Osteocyte (in vitro differentiated cells): ENCODE measurements around the gene ATP1A3. TPM values are rescaled to one million over a fixed set of nuclear protein-coding genes. Genes with fewer than 3 reads are reported as not detected.

Source experiments
- DNase-seq: peaks from one replicate; pipeline ENCODE4 v3.0.0; 2021; ENCODE audit warnings: mixed read lengths; ENCODE audit not compliant: unreplicated experiment; ENCODE audit errors: extremely low spot score
- H3K27ac Mint-ChIP-seq: one replicate; pipeline ENCODE4 v1.8.0; 2021; ENCODE audit warnings: mild to moderate bottlenecking, mixed read lengths; ENCODE audit not compliant: unreplicated experiment
- H3K27me3 Mint-ChIP-seq: one replicate; pipeline ENCODE4 v1.8.0; 2021; ENCODE audit warnings: mixed read lengths; ENCODE audit not compliant: unreplicated experiment
- H3K36me3 Mint-ChIP-seq: one replicate; pipeline ENCODE4 v1.8.0; 2021; ENCODE audit warnings: mixed read lengths; ENCODE audit not compliant: unreplicated experiment
- H3K4me1 Mint-ChIP-seq: one replicate; pipeline ENCODE4 v1.8.0; 2021; ENCODE audit warnings: mixed read lengths; ENCODE audit not compliant: unreplicated experiment
- H3K4me3 Mint-ChIP-seq: one replicate; pipeline ENCODE4 v1.8.0; 2021; ENCODE audit warnings: mild to moderate bottlenecking, moderate library complexity, mixed read lengths; ENCODE audit not compliant: unreplicated experiment
- H3K9me3 Mint-ChIP-seq: one replicate; pipeline ENCODE4 v1.8.0; 2021; ENCODE audit warnings: mixed read lengths; ENCODE audit not compliant: unreplicated experiment
- CTCF ChIP-seq: fragments of 200-600 bp; sonication (generic); IDR thresholded peaks from 2 replicates; pipeline ENCODE4 v1.5.0; 2021; ENCODE audit warnings: antibody characterized with exemption, mild to moderate bottlenecking, moderate library complexity
- total RNA-seq: library from RNA; stranded (reverse); gene quantifications from 2 replicates; pipeline ENCODE4 v1.2.1, GENCODE V29; 2021

ATP1A3 gene
- total RNA-seq, 1 donor from 2014 or later: not detected

GRCh38 chr19:41990028-41990427 is 4.0 kb downstream of the ATP1A3 start:
- Mint-ChIP-seq H3K27ac (no peak overlapping the region), H3K9me3 (no peaks in the 10 kb centered on the region), H3K4me3 (no peak overlapping the region), H3K4me1 (peaks cover 2% of the 10 kb centered on the region), H3K36me3 (no peaks in the 10 kb centered on the region), H3K27me3 (peaks cover 19% of the 10 kb centered on the region)
- no peak for DNase-seq
- TF ChIP-seq CTCF: no peak

DNA sequence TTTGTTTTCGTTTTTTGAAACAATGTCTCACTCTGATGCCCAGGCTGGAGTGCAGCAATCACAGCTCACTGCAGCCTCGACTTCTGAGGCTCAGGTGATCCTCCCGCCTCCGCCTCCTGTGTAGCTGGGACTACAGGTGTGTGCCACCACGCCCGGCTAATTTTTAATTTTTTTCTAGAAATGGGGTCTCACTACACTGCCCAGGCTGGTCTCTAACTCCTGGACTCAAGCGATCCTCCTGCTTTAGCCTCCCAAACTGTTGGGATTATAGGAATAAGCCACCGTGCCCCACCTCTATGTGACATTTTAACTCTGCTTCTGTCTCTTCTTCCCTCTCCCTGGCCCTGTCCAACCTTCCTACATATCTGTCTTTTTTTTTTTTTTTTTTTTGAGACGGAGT is 5.1 kb downstream of the ATP1A3 start:
- no peak for TF ChIP-seq CTCF
- no peak overlapping the region for H3K4me3 Mint-ChIP-seq
- H3K4me1 Mint-ChIP-seq: peaks cover 2% of the 10 kb centered on the region
- peaks cover 14% of the 10 kb centered on the region for H3K27me3 Mint-ChIP-seq
- no peaks in the 10 kb centered on the region for H3K36me3 Mint-ChIP-seq
- H3K9me3 Mint-ChIP-seq: no peaks in the 10 kb centered on the region
- no peak for DNase-seq
- no peak overlapping the region for H3K27ac Mint-ChIP-seq

- Mint-ChIP-seq H3K27ac (no peak overlapping the region), H3K36me3 (no peaks in the 10 kb centered on the region), H3K4me1 (no peaks in the 10 kb centered on the region), H3K9me3 (no peaks in the 10 kb centered on the region), H3K4me3 (no peak overlapping the region), H3K27me3 (peaks cover 7% of the 10 kb centered on the region)
- TF ChIP-seq CTCF: no peak
- no peak for DNase-seq
Observed at GRCh38 chr19:41987141-41987860, 6.7 kb downstream of the ATP1A3 start.

GRCh38 chr19:41984961-41985360 is 9.1 kb downstream of the ATP1A3 start:
- H3K4me3 Mint-ChIP-seq: no peak overlapping the region
- H3K36me3 Mint-ChIP-seq: no peaks in the 10 kb centered on the region
- DNase-seq: no peak
- TF ChIP-seq CTCF: no peak
- no peak overlapping the region for H3K27ac Mint-ChIP-seq
- H3K9me3 Mint-ChIP-seq: no peaks in the 10 kb centered on the region
- peaks cover 6% of the 10 kb centered on the region for H3K27me3 Mint-ChIP-seq
- no peaks in the 10 kb centered on the region for H3K4me1 Mint-ChIP-seq

DNA sequence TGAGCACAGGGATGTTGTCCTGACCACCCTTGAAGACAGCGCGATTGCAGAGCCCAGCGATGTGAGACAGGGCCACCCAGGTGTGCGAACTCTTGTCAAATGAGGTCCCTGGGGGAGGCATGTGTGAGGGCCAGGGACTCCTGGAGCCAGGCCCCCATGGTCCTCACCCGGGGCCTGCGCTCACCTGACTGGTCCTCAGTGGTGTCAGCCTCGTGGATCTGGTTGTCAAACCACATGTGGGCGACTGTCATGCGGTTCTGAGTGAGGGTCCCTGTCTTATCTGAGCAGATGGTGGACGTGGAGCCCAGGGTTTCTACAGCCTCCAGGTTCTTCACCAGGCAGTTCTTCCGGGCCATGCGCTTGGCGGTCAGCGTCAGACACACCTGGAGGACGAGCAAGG is 12.3 kb downstream of the ATP1A3 start:
- Mint-ChIP-seq H3K9me3 (no peaks in the 10 kb centered on the region), H3K36me3 (no peaks in the 10 kb centered on the region), H3K27me3 (peaks cover 6% of the 10 kb centered on the region), H3K4me1 (no peaks in the 10 kb centered on the region), H3K27ac (no peak overlapping the region), H3K4me3 (no peak overlapping the region)
- TF ChIP-seq CTCF: no peak
- no peak for DNase-seq
